GM12875 (cell line): Measurements from ENCODE around the gene CARF.
A peak's percentile ranks its signal among the peaks of the same experiment; 100 is the strongest.

Experiments
- H3K4me3 ChIP-seq: one replicate; pipeline ENCODE4 v1.5.1; 2011; ENCODE audit warnings: low read depth, low read length, control low read depth
- CTCF ChIP-seq: IDR thresholded peaks from 2 replicates; pipeline ENCODE4 v1.5.1; 2011; ENCODE audit warnings: low read depth, mild to moderate bottlenecking, control low read depth, inconsistent platforms, low read length, moderate library complexity, borderline replicate concordance; ENCODE audit not compliant: insufficient read depth

Gene CARF

DNA sequence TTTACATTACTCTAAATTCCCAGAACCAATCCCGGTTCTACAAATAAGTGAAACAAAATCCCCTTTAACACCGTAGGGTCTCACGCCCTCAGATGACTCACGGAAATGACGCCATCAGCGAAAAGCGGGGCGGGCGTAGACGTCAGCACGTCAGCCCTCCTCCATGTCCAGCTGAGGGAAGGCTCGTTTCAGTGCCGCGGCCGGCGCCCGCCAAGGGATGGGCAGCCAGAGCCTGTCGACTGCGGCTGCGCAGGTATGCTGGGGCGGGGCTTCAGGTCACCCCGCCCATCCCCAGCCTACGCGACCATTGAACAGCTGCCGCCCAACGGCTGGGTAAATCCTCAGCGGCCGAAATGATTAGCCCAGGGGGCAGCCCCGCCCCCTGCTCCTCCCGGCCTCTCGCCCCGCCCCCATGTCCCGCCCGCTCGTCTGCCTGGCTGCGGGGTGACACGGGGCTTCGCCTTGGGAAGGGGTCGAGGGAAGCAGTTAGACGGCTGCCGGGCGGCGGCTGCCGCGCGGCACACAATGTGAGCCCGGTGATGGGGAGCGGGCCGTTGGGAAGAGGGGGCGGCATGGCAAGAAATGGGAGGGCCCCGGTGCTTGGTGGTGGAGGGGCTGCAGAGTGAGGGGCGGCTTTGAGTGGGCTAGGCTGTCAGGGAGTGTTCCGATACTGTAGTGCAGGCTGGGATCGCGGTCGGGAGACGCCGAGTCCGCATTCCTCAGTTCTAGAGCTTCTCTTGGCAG lies 102.6 kb downstream of the CARF start, which contains the start of gene NBEAL1:
TSS of gene NBEAL1 (plus strand) at position 420 of the 744 bp plus-strand sequence. CDS start 1,510 bp downstream, outside the sequence.
- peak within 1 kb of the TSS; percentile 79 for H3K4me3 ChIP-seq
- TF ChIP-seq CTCF = no peak

- H3K4me3 ChIP-seq = no peak overlapping the region
Observed at GRCh38 chr2:203016716-203017115, 104.6 kb downstream of the CARF start.

DNA sequence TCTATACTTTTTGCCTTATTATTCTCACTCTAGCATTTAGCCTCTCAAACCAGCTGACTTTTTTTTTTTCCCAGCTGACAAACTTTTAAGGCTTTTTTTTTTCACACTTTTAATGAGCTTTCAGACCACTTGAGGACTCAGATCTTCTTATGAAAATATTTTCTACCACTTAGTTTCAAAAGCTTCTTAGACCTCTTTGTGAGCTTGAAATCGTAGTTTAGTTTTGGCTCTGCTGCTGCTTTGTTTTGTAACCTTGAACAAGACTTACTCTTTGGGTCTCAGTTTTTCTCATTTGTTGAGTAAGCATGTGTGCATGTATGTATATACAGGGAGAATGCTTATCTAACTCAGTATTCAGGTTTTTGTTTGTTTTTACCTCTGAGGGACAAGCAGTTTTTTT lies 106.1 kb downstream of the CARF start:
- H3K4me3 ChIP-seq = no peak overlapping the region
- no peak for TF ChIP-seq CTCF

More at GRCh38 chr2:203016716-203017115, 104.6 kb downstream of the CARF start:
- TF ChIP-seq CTCF = no peak

DNA sequence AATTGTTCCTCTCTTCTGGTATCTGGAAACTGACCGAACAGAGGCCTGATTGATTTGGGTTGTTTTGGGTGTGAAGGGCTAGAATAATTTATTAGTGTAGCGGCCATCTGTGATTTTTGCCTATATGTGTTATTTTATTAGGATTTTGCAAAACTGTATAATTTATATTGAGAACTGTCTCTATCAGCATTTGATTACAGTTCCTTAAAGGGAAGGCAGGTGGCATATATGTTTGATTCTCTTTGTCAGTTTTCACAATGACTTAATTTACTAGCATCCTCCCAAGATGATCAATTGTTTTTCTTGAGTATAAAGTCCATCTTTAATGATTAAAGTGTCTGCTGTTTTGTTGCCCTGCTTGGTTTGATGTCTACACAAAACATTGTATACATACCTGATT lies 107.1 kb downstream of the CARF start:
- no peak for TF ChIP-seq CTCF
- no peak overlapping the region for H3K4me3 ChIP-seq

GRCh38 chr2:203021991-203022390 lies 109.9 kb downstream of the CARF start:
- TF ChIP-seq CTCF = no peak
- H3K4me3 ChIP-seq = no peak overlapping the region

- H3K4me3 ChIP-seq = no peak overlapping the region
- TF ChIP-seq CTCF = no peak
Observed at GRCh38 chr2:203022751-203023150, 110.7 kb downstream of the CARF start.

DNA sequence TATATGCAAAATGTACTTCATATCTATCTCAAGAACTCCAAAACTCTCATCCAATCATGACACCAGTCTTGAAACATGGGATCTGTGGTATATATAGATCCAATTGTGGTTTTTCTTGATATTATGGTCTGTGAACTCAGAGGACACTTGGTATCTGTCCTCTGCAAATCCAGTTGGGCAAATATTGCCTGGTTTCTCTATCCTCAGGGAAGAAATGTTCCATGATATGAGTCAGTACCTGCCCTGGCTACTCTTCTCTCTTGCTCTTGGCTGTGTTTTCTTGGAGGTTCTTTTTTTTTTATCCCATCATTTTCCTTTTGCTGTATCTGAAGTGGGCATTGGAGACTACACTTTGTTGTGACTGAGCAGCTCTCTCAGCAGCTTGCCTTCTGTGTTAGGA lies 113.5 kb downstream of the CARF start:
- TF ChIP-seq CTCF = no peak
- H3K4me3 ChIP-seq = no peak overlapping the region
